Measurements from ENCODE around the gene CXCL5.

CXCL5 gene

DNA sequence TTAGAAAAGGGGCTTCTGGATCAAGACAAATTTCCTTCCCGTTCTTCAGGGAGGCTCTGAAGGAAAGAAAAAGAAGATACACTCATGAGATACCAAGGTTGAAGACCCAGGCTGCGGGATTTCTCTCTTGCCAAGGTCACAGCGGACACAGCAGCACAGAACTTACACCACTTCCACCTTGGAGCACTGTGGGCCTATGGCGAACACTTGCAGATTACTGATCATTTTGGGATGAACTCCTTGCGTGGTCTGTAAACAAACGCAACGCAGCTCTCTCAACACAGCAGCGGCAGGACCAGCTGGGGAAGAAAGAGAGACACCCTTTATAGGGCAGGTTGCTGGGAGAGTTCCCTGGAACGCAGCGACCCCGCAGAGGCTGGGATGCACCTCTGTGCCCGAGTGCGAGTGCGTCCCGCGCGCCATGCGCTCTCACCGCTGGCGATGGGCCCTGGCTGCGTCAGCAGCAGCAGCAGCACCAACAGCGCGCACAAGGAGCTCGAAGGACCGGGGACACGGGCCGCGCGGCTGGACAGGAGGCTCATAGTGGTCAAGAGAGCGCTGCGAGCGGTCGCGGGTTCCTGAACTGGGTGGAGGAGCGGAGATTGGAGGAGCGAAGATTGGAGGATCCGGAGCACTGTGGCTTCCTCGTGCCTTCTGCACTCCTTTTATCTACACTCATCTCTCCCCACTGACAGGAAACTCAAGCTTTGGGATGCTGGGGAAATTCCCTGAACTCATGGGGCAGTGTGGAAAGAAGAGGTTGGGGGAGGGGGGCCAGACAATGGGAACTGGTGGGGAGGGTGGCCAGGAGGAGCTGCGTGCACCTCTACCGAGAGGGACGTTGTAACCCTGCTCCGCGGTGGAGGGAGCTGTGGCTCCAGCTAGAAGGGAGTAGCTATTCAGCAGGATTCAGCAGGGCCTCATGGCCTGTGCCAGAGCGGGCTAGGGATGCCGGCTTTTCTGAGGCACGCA, at the start of gene CXCL5:
Gene CXCL5 (minus strand): TSS at position 638 of the 972 bp plus-strand sequence. CDS start 96 bp downstream, at position 542.
- DNase-seq (ENCODE audit: low read depth, low spot score) = no peak

- DNase-seq (ENCODE audit: low read depth, low spot score) = no peak
Observed at GRCh38 chr4:74047152-74047551, 48.7 kb upstream of the CXCL5 start.

DNA sequence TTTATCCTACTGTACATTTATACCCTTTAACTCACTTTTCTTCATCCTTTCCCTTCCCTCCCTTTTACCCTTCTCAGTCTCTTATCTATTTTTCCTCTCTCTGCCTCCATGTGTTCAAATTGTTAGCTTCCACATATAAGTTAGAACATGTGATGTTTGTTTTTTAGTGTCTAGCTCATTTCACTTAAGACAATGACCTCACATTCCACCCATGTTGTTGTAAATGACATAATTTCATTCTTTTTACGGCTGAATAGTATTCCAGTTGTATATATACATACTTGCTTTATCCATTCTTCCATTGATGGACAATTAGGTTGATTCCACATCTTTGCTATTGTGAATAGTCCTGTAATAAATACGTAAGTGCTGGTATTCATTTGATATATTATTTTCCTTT, 47.3 kb upstream of the CXCL5 start:
- no peak for DNase-seq (ENCODE audit: low read depth, low spot score)

GRCh38 chr4:74045247-74045646, 46.8 kb upstream of the CXCL5 start:
- DNase-seq (ENCODE audit: low read depth, low spot score) = no peak

DNA sequence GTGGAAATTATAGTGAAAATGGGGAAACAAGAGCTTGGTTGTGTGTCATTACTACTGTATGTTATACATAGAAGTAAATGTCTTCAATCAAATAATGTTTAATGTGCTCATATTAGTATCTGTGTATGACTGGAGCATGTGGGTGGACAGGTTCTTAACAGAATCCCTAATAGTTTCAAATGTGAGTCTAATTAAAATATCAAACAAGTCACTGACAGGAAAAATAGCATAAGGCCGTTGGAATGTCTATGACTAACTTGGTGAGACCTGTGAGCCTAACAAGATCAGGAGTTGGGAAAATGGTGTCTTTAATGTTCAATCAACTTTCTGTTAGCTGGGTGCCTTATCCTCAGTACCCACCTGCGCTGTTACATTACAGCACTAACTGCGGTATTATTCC, 46.2 kb upstream of the CXCL5 start:
- no peak for DNase-seq (ENCODE audit: low read depth, low spot score)

- DNase-seq (ENCODE audit: low read depth, low spot score) = no peak
Observed at GRCh38 chr4:74042681-74043080, 44.2 kb upstream of the CXCL5 start.

GRCh38 chr4:74041418-74041817, 42.9 kb upstream of the CXCL5 start:
- no peak for DNase-seq (ENCODE audit: low read depth, low spot score)

DNA sequence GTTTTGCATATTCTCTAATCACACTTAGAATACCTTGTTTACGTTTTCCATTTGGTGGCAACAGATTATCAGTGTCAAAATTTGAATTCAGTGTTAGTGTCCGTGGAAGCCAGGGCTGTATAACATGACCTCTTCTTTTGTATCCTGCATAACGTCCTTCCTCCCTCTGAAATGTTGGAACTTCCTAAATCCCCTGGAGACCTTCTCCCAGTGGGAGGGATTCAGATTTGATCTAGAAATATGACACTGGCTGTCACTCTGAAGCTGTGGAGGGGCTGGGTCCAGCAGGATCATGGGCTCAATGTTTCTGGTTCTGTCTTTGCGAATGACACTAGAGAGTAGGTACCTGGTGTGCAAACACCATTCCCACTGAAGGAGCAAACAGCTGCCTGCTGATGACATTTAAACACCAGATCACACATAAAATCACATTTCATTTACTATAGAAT, 40.9 kb upstream of the CXCL5 start:
- DNase-seq (ENCODE audit: low read depth, low spot score) = no peak

- DNase-seq (ENCODE audit: low read depth, low spot score) = no peak
Observed at GRCh38 chr4:74038425-74039314, 40.2 kb upstream of the CXCL5 start, which contains the start of gene CXCL3. Gene CXCL3, minus strand, starts transcription at chr4:74038689. Its CDS starts 78 bp downstream, at chr4:74038611.

- no peak for DNase-seq (ENCODE audit: low read depth, low spot score)
Observed at GRCh38 chr4:74038086-74038424, 39.6 kb upstream of the CXCL5 start.

GRCh38 chr4:74037076-74037955, 38.8 kb upstream of the CXCL5 start:
- no peak for DNase-seq (ENCODE audit: low read depth, low spot score)

- no peak for DNase-seq (ENCODE audit: low read depth, low spot score)
Observed at GRCh38 chr4:74033739-74034138, 35.3 kb upstream of the CXCL5 start.

DNA sequence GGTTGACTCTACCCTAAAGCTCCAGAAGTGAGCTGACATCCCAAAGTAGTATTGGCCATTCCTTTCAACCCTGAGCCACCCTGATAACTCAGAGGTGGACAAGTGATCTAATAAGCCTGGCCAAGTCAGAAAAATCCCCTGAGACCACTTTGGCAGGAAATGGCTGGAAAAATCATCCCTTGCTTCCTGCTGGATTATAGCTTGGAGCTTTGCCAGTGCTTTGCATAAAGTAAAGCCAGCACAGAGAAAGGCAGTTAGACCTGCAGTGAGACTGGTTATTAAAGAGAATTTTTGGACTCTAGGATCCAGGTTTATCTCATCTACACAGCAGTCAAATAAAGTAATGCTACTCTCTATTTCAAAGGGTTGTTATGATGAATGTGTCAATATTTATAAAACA, 33.6 kb upstream of the CXCL5 start:
- DNase-seq (ENCODE audit: low read depth, low spot score) = no peak

- no peak for DNase-seq (ENCODE audit: low read depth, low spot score)
Observed at GRCh38 chr4:74031576-74031975, 33.1 kb upstream of the CXCL5 start.

DNA sequence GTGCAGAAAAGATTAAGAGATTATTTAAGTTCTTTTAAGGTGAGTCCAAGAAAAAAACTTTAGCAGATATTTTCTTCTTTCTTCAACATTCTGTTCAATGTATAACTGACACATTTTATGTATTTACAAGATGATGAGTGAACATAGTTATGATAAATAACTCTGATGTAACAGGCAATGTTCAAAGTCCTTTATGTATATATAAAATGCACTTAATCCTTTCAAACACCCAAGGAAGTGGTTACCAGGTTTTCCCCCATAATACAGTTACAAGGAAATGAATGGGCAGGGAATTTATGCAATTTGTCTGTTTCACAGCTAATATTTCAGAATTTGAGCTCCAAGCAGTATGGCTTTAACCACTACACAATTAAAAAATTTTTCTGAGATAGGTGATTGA, 31.8 kb upstream of the CXCL5 start:
- no peak for DNase-seq (ENCODE audit: low read depth, low spot score)

- DNase-seq (ENCODE audit: low read depth, low spot score) = no peak
Observed at GRCh38 chr4:74028504-74028903, 30.0 kb upstream of the CXCL5 start.

- DNase-seq (ENCODE audit: low read depth, low spot score) = no peak
Observed at GRCh38 chr4:74023709-74024108, 25.2 kb upstream of the CXCL5 start.

DNA sequence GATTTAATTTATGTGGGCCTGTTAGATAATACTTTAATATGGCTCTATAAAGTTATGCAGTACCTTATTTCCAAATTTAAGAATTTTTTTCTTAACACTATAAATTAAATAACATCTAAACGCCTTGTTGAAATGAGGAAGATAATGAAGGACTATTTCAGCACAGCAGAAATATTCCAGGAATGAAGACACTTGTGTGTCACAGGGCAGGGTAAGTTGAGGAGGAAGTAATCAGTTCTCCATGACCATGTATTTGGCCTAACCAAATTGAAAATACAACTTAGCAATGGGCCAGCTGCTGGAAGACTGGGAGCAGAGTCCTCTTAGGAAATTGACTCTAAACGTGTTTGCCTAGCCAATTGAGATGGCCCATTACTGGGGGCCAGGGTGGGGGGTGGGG, 23.1 kb upstream of the CXCL5 start:
- no peak for DNase-seq (ENCODE audit: low read depth, low spot score)

DNA sequence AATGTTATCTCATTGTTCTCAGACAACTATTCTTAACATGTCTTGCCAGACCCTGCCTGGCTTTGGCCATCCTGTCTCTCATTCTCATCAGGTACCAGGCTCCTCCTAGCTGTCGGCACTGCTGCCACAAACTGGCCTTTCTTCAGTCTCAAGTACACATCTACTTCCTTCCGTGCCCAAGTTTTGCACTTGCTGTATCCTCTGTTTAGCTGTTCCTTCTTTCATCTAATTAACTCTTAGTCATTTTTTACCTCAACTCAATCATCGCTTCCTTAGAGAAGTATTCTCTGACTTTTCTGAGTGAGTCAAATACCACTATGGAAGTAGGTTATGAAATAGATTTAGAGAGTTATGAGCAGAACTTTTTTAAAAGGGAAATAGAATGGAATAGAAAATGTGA, 20.3 kb upstream of the CXCL5 start:
- no peak for DNase-seq (ENCODE audit: low read depth, low spot score)

DNA sequence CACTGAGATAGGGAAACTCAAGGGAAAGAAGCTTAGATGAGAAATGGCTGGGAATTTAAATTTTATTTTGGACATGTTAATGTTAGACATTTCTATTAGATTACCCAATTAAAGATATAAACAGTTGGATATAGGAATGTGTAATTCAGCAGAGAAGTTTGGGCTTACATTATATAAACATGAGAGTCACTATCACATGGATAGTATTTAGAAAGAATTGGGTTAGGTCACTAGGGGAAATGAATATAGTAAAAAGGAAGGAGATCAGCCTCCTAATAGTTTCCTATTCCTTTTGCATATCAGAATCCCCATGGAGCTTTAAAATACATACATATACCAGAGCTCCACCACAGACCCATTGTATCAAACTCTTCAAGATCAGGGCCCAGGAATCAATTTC, 19.6 kb upstream of the CXCL5 start:
- DNase-seq (ENCODE audit: low read depth, low spot score) = no peak

DNA sequence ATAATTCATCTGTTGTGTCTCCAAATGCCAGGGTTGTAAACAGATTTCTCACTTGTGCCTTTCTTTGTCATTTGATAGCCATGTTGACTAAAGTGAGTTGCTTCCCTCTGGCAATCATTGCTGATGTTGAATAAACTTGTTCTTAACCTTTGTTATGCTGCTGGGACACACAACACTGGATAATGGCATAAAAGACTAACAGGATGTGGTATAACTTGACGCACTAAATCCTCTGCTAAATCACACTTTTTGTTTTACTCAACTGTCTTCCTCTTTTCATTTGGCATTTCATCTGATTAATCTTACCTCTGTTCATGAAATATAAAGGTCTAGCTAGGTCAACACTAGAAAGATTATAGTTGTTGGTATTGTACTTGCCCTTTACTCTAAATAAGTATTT, 17.6 kb upstream of the CXCL5 start:
- DNase-seq (ENCODE audit: low read depth, low spot score) = no peak
